SK-N-MC (cell line): ENCODE results near the gene EFS.

ENCODE experiments used
- EZH2 ChIP-seq: fragments of 200-600 bp; sonication (generic); IDR thresholded peaks from one replicate; pipeline ENCODE4 v1.6.1; 2017; ENCODE audit warnings: antibody characterized with exemption
- FOXP2 ChIP-seq: optimal IDR thresholded peaks from 2 replicates; pipeline ENCODE3; 2011; ENCODE audit warnings: mild to moderate bottlenecking, moderate library complexity; ENCODE audit not compliant: insufficient read depth; ENCODE audit errors: extremely low read length, control extremely low read depth
- POLR2AphosphoS5 ChIP-seq: IDR thresholded peaks from 2 replicates; pipeline ENCODE4 v1.6.1; 2012; ENCODE audit warnings: mild to moderate bottlenecking, low read depth, low read length, borderline replicate concordance

GRCh38 chr14:23403908-23404307, 38.9 kb upstream of the EFS start:
- no peak for TF ChIP-seq POLR2AphosphoS5
- TF ChIP-seq EZH2, result no peak
- no peak for TF ChIP-seq FOXP2
